Kidney (tissue), 14 donors: Measurements from ENCODE around the gene CELF4. TPM values are rescaled to one million over a fixed set of nuclear protein-coding genes. Genes with fewer than 3 reads are reported as not detected.

ENCODE experiments used
- DNase-seq, 5 donors: peaks; one replicate each; pipeline ENCODE4 v3.0.0-alpha.2; 2013 to 2020
- FAIRE-seq: peaks from 2 replicates; lab custom pipeline; 2012; peaks lifted over from hg19 to GRCh38; lab: Jason Lieb, UNC
- H3K27ac ChIP-seq, 2 donors: one replicate each; pipeline ENCODE4 v1.7.0; 2013; ENCODE audit warnings: low read depth in 2 of 2, low read length in 2 of 2, inconsistent platforms in 1 of 2
- H3K27me3 ChIP-seq: one replicate; pipeline ENCODE4 v1.7.1; 2013; ENCODE audit warnings: low read length, inconsistent platforms; ENCODE audit not compliant: control insufficient read depth, insufficient read depth
- H3K36me3 ChIP-seq, 3 donors: one replicate each; pipeline versions ENCODE4 v1.7.0 to v1.7.1; 2013; ENCODE audit warnings: low read length in 3 of 3, control low read depth in 1 of 3, inconsistent platforms in 1 of 3; ENCODE audit not compliant: insufficient read depth in 3 of 3, control insufficient read depth in 2 of 3
- H3K4me1 ChIP-seq, 3 donors: one replicate each; pipeline versions ENCODE4 v1.7.0 to v1.7.1; 2013; ENCODE audit warnings: low read length in 3 of 3, inconsistent platforms in 1 of 3, low read depth in 1 of 3; ENCODE audit not compliant: control insufficient read depth in 2 of 3, insufficient read depth in 2 of 3
- H3K4me3 ChIP-seq, 3 donors: one replicate each; pipeline versions ENCODE4 v1.7.0 to v1.8.1; 2013; ENCODE audit warnings: low read length in 3 of 3, control low read depth in 1 of 3, inconsistent platforms in 1 of 3
- H3K9ac ChIP-seq, 3 donors: one replicate each; pipeline versions ENCODE4 v1.7.0 to v1.7.1; 2013; ENCODE audit warnings: low read length in 3 of 3, control low read depth in 1 of 3, inconsistent platforms in 1 of 3
- H3K9me3 ChIP-seq, 3 donors: one replicate each; pipeline versions ENCODE4 v1.7.0 to v1.7.1; 2013; ENCODE audit warnings: low read length in 3 of 3, control low read depth in 1 of 3, inconsistent platforms in 1 of 3; ENCODE audit not compliant: control insufficient read depth in 2 of 3, insufficient read depth in 1 of 3
- CTCF ChIP-seq: IDR thresholded peaks from 3 replicates; pipeline ENCODE4 v1.5.1; 2012; ENCODE audit warnings: mild to moderate bottlenecking, moderate library complexity, borderline replicate concordance; ENCODE audit not compliant: insufficient read depth; ENCODE audit errors: extremely low read depth
- intact Hi-C: fragments of 100-400 bp; cut with DNase I; formaldehyde crosslinking; loops from one replicate; pipeline ENCODE4 v1.11.1; 2022
- polyA plus RNA-seq: library from polyadenylated mRNA; stranded (reverse); fragments of 350-450 nt; fragmentation: Illumina TruSeq; extraction: RNeasy Lipid Tissue Mini Kit (QIAGEN cat#74804); gene quantifications from one replicate; pipeline ENCODE4 v1.2.3, GENCODE V29; 2014; ENCODE audit warnings: low read depth, low replicate concordance; ENCODE audit not compliant: insufficient read depth
- total RNA-seq: library from RNA; stranded (reverse); fragmentation: NEBNext Ultra II Directional; extraction: Animal tissue kit (Norgen Biotek cat#: 25700); gene quantifications from one replicate; pipeline ENCODE4 v1.2.1, GENCODE V29; 2021
- donor health status: control.
- donor health status: control.
- donor health status: control.
- donor health status: control.
- donor health status: control.
- donor health status: DM: yes; HTN: yes; CAD: no.
- donor health status: Normal renal cell carcinoma (clear cell type).

CELF4 gene
- total and polyA plus RNA-seq, 2 donors from 2014 or later, result 0.85 to 1.5 TPM

DNA sequence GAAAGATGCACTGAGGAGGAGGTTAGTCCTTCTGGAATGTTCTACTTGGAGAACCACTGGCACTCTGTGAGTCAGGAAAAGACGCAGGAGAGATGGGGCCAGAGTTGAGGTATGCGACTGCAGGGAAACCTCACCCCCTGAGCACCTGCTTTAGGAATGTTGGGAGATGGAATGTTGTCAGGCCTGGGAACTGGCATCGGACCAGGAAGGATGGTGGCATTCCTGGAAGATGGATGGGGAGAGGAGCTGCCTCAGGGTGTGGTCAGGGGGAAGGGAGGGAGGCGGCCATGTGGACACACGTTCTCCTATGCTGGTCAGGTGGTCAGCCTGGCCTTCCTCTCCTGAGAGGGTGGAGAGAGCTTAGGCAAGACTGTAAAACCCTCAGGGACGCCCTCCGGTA, 146.3 kb downstream of the CELF4 start:
- Histone ChIP-seq H3K27ac (no peak overlapping the region), H3K9ac (no peak overlapping the region), H3K4me1 (no peaks in the 10 kb centered on the region), H3K27me3 (no peaks in the 10 kb centered on the region), H3K36me3 (no peaks in the 10 kb centered on the region), H3K4me3 (no peak overlapping the region), H3K9me3 (no peaks in the 10 kb centered on the region)
- no peak for FAIRE-seq
- intact Hi-C loops, result no loop called here
- DNase-seq, result no peak
- no peak for TF ChIP-seq CTCF

GRCh38 chr18:37414816-37415215, 150.8 kb downstream of the CELF4 start:
- Histone ChIP-seq H3K27me3 (no peaks in the 10 kb centered on the region), H3K9ac (no peak overlapping the region), H3K9me3 (no peaks in the 10 kb centered on the region), H3K4me3 (no peak overlapping the region), H3K4me1 (no peaks in the 10 kb centered on the region), H3K27ac (no peak overlapping the region), H3K36me3 (no peaks in the 10 kb centered on the region)
- intact Hi-C loops, result no loop called here
- DNase-seq (no peak), FAIRE-seq (no peak)
- no peak for TF ChIP-seq CTCF

DNA sequence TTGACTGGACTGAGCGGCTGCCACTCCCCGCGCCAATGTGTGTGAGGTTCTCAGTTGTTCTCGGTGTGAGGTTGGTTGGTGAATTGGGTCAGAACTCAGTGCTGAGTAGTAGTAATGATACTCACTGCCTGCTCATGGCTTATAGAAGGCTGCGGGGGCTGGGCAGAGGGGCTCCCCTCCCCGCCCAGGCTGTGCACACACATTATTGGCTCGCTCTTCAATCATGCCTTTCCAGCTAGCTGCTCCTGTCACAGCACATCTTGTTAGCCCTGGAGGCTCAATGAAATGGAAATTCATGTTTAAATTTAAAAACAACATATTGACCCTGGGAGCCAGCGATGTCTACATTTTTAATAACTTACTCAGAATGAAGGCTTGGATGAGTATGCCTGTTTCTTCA, 152.8 kb downstream of the CELF4 start:
- no peak for DNase-seq

More for the DNA sequence above, 152.8 kb downstream of the CELF4 start:
- Histone ChIP-seq H3K27me3 (no peaks in the 10 kb centered on the region), H3K4me3 (no peak overlapping the region), H3K9ac (no peak overlapping the region), H3K9me3 (no peaks in the 10 kb centered on the region), H3K4me1 (no peaks in the 10 kb centered on the region), H3K36me3 (no peaks in the 10 kb centered on the region), H3K27ac (no peak overlapping the region)
- no peak for TF ChIP-seq CTCF
- intact Hi-C loops, result no loop called here
- no peak for FAIRE-seq
